Fibroblast of skin of left biceps (primary cell): ENCODE data around the gene IGSF21.

Experiments
- DNase-seq, 2 experiments: peaks; one replicate each; pipeline ENCODE4 v3.0.0-alpha.2; 2013; ENCODE audit warnings: low read depth in 2 of 2

IGSF21 gene

DNA sequence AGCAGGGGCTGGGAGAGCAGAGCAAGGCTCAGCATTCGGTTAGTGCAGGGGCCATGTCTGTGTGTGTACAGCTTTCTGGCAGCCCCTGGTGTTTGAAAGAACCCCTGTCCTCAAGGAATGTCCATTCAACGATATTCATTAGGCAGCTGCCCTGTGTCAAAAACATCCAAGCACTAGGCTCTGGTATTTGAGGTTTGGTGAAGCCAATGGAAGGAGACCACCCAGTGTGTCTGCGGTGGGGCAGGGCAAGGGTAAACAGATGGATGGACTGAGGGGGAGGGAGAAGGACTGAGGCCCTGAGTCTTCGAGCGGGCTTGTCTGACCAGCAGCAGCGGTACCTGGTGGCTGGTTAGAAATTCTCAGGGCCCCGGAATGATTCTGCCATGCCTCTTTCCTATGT lies 217.5 kb downstream of the IGSF21 start:
- DNase-seq, result no peak

DNA sequence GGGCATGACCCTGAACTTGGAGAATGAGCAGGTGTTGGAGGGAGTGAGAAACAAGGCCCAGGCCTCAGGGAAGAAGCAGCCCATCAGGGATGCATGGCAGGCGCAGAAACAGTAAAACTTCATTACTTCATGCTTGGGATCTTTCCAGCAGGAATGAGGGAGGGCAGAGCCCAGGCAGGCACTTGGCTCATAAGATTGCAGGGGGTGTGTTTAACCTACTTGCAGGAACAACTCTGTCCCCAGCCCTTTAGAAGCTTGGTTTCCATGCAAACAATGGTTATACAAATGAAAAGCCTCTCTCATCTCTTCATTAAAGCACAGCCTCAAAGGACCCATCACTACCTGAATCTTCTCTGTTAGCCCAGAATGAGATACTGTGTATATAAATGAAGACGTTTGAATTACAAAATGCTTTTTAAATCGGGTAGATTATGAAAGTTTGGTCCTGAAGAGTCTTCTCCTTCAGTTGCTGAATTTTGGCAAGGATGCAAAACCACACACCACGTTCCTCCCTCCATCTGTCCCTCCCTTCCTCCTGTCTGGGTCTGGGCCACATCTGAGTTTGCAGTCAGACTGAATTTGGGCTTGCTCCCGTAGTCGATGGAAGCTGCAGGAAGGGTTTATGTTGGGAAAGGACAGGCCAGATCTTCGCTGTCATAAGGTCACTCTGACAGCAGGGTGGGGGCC lies 218.8 kb downstream of the IGSF21 start:
- no peak for DNase-seq

DNA sequence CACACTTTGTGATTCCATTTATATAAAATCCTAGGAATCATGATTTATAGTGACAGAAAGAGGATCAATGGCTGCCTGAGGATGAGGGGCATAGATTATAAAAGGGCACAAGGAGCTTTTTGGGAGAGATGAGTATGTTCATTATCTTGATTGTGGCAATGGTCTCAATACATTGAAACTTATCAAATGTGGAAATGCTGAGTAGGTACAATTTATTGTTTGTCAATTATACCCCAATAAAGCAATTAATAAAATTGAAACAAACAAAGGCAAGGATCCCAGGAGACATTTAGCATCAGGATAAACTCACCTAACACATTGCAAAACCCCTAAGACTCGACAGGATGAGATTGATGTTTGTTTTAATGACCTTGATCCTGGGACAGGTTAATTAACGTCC lies 220.1 kb downstream of the IGSF21 start:
- DNase-seq, result no peak

DNA sequence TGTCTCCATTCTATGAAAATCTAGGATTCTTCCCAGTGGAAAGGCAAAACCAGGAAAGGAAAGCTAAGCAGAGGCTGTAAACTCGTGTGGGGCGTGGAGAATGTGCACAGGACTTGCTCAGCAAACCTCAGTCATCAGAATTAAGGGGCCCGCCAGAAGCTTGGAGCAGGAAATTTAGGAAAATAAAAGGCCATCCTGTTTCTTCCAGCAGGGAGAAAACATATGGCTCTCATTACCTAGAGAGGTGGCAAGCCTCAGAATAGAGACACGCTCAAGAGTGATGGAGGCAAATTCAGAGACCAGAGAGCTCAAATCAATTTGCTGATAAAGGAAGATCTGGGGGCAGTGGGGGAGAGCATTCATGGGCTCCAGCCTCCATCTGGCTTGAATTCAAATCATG lies 221.2 kb downstream of the IGSF21 start:
- no peak for DNase-seq

DNA sequence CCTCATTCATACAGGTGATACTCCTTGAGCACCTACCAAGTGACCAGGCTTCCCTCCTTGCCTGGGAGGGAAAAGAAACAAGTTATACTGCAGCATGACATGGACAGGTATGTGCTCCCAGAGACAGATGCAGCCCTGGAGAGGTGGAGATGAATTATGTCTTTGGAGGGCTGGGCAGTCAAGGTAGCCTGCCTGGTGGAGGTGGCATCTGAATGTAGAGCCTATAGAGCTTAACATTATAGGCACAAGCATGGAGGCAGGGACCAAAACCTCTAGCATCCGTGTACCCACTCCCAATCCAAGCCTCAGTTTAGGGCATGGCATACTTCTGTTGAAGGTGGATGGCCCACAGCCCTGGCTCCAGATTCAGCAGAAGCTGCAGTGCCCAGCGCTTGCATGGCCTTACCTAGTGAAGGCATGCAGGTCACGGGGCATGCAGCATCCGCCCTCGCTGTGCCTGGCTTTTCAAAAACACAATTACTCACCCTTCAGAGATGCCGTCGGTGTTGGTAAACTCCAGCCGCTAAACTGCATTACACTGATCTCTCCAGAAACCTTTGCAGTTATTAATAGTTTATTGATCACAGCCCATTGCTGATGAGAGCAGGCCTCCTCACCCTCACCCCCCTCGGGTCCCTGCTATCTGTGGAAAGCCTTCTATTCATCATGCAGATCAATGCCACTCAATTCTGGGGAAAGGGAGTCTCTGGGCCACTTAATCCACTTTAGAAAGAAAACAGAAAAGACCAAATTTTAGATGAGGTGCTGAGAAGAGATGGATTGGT lies 222.1 kb downstream of the IGSF21 start:
- DNase-seq, result no peak

DNA sequence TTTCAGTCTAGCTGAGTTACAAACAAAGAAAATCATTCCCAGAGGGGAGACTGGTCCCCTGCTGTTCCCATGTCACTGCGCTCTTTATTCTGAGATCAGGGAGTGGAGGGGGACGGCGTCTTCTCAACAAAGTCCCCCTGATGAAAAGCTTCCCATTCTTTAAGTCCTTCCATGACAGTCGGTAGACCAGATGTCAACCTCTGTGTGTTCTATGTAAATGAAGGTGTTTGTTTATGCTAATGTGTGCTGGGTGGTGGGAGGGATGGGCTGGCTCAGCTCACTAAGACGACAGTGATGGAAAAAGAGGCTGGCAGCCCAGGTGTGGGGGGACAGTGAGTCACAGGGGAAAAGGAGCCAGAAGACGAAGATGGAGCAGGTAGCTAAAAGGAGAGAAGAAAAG lies 225.0 kb downstream of the IGSF21 start:
- DNase-seq, result no peak

DNA sequence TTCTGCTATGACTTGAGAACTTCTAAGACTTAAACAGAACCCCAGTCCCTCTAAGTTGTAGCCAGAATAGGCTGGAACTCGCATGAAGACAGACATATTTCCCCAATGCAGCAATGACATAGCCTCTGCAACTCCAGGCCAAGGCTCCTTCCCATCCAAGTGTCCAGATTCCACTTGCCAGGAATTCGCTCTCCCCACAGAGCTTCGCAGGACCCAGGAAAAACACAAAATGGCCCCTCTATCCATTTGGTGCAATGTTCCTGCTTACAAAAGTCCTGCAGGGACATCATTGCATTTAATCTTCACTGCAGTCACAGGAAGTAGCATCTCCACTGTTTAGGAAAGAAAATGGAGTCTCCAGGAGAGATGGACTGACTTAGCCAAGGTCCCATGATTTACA lies 225.6 kb downstream of the IGSF21 start:
- no peak for DNase-seq

DNA sequence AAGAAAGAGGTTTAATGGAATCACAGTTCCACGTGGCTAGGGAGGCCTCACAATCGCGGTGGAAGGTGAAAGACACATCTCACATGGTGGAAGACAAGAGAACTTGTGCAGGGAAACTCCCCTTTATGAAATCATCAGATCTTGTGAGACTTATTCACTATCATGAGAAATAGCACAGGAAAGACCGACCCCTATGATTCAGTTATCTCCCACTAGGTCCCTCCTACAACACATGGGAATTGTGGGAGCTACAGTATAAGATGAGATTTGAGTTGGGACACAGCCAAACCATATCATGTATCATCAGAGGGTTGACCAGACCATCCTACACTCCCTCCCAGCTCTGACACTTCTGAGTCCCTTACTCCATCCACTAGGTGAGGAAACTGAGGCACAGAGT lies 229.2 kb downstream of the IGSF21 start:
- no peak for DNase-seq

DNA sequence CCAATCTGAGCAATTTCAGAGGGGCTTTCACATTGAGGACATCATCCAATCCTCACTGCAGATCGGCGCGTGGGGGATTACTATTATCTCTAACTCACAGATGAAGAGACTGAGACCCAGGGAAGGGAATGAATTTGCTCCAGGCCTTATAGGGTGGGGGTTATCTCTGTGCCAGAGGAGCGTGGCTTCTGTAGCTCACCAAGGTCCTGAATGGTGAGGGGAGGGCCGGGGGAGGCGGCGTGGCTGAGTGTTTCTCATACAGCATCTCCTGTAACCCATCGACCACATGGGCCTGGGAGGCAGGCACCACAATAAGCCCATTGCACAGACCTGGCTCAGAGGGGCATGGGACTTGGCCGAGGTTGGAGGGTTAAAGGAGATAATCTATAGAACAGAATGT lies 230.2 kb downstream of the IGSF21 start:
- DNase-seq, result no peak

DNA sequence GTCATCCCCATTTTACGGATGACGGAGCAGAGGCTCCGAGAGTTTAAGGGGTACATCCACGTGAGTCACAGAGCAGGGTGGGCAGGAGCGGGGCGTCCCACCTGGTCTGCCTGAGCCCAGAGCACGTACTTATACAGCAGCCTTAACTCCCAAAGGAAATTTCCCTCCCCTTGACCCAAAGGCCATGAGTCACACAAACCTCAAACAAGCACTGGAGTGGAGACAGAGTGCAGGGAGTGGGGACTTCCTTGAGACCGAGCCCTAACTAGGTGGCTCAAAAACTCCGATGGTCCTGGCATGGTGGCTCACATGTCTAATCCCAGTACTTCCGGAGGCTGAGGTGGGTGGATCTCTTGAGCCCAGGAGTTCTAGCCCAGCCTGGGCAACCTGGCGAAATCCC lies 231.6 kb downstream of the IGSF21 start:
- no peak for DNase-seq

DNA sequence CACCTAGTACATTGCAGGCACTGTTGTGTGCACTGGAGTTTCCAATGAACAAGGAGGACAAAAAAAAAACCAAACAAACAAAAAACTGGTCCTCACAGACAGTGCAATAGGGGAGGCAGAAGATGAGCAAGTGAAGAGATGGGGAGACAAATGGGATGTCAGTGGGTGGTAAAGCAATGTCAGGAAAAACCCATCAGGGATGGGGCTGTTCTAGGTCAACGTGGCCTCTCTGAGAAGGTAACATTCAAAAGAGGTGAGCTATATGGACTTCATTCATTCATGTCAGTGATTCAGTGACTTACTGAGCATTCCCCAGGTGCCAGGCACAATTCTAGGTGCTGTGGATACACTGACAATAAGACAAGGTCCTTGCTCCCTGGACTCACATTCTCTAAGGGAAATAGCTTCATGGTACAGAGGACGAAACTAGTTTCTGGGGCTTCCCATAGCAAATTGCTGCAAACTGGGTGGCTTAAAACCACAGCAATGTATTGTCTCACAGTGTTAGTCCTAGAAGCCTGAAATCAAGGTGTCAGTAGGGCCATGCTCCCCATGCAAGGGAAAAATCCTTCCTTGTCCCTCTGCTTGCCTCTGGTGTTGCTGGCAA lies 232.7 kb downstream of the IGSF21 start:
- DNase-seq, result no peak

DNA sequence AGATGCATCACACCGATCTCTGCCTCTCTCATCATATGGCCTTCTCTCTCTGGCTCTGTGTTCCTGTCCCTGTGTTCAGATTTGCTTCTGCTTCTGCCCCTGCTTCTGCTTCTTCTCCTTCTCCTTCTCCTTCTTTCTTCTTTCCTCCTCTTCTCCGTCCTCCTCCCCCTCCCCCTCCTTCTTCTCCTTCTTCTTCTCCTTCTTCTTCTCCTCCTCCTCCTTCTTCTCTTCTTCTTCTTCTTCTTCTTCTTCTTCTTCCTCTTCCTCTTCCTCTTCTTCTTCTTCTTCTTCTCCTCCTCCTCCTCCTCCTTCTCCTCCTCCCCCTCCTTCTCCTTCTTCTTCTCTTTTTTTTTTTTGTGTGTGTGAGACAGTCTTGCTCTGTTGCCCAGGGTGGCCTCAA lies 233.2 kb downstream of the IGSF21 start:
- no peak for DNase-seq

DNA sequence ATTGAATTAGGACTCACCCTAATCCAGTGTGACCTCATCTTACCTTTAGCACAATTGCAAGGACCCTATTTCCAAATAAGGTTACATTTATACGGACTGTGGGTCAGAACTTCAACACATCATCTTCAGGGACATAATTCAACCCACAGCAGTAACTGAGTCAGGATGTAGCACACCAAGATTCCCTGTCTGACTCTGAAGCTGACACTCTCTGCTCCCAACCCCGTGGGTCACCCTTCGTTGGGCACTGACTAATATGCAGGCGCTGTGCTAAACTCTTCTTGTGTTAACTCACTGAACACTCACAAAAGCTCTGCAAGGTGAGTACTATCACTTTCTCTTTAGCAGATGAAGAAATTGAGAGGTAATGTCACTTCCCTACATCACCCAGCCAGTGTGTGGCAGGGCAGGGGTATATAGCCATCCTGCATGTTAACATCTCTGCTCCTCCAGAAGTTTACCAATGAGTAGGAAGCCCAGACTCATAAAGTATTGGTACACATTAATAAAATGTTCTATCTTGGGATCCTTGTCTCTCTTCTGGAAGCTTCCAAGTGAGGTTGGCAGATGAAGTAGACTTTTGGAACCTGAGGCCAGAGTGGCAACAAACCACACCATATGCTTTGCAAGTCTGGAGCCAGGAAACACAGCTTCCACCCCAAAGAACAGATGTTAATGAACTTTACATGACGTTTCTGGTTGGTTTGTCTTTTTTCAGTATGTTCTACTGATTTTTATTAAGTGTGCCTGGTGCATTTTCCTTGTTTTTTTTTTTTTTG lies 233.9 kb downstream of the IGSF21 start:
- no peak for DNase-seq

DNA sequence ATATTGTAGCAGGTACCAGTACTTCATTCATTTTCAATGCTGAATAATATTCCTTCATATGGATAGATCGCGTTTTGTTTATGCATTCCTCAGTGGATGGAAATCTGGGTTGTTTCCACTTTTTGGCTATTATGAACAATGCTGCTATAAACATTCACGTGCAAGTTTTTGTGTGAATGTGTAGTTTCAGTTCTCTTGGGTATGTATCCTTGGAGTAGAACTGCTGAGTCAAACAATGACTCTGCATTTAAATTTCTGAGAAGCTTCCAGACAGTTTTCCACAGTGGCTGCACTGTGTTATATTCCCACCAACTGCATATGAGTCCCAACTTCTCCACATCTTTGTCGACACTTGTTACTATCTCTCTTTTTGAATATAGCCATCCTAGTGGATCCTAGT lies 235.1 kb downstream of the IGSF21 start:
- no peak for DNase-seq

DNA sequence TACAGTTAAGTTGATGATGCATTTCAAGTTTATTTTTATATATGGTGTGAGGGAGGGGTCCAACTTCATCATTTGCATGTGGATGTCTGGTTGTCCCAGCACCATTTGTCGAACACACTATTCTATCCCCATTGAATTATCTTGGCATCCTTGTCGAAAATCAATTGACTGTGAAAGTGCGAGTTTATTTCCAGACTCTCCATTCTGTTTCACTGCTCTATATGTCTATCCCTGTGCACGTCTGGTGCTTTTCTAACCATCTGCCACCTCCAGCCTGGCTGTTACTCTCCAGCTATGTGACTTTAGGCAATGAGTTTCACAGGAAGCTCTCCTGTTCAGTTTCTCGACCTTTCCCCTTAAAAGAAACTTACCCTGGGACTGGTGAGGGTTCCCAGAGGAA lies 236.0 kb downstream of the IGSF21 start:
- no peak for DNase-seq

DNA sequence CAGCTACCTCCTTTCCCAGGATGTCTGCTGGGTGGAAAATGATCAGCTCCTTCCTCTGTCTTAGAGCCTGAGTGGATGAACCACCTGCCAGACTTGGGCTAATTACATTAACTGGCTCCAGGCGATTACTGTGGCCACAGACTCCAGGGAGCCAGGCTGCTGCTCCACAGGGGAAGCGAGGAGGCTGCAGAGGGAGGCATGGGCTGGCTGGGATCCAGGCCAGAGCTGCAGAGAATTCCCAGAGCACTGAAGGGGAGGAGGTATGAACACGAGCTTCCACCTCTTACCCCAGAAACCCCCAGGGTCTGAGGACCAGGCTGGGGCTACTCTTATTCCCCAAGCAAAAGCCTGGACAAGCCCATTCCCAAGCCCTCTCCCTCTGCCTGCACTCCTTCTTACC lies 237.2 kb downstream of the IGSF21 start:
- no peak for DNase-seq

DNA sequence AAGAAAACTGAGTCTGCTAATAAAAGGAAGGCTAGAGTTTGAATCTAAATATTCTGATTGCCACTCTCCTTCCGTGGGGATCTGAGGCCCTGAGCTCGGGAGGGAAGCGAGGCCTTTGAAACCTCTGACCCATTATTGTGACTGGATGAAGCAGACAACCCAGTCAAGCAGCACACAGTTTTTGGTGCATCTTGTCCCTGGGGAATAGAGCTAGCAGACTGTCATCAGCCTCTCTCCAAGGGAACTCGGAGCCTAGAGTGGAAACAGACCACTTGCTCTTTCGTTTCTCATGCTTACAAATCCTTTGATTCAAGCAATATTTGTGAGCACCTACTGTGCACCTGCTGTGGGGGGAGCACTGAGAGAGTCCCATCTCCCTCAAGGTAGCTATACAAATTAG lies 240.0 kb downstream of the IGSF21 start:
- no peak for DNase-seq

DNA sequence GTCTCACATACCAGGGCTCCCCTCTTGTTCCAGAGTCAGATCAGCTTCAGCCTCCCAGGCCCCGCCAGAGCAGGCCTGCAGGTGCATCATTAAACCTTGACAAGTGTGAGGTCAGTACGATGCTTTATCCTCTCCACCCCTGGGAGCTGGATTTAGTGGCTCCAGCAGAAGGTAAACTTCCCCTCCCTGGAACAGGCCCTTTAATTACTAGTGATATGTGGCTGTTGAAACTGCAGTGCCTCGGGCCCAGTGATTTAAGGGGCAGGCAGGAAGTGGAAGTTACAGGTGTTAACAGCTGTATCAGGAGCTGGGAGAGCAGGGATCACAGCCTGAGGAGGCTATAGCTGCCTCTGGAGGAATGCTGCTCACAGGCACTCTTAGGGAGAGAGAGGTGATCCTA lies 240.8 kb downstream of the IGSF21 start:
- no peak for DNase-seq

DNA sequence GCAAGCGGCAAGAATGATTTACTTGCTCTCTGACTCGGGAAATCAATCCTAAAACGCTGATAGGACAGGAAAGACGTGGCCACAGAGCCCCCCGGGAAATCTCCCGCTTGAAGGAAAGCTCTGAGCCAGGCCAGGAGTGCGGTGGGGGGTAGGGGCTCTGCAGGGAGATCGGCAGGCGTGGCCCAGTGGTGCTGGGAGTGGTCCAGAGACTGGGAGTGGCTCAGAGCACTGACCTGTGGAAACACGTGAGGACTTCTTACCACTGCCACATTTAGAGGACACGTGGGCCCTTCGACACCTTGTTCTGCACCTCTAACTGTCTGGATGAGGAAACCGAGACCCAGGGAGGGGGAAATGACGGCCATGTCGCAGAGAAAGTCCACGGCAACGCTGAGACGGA lies 243.1 kb downstream of the IGSF21 start:
- no peak for DNase-seq

DNA sequence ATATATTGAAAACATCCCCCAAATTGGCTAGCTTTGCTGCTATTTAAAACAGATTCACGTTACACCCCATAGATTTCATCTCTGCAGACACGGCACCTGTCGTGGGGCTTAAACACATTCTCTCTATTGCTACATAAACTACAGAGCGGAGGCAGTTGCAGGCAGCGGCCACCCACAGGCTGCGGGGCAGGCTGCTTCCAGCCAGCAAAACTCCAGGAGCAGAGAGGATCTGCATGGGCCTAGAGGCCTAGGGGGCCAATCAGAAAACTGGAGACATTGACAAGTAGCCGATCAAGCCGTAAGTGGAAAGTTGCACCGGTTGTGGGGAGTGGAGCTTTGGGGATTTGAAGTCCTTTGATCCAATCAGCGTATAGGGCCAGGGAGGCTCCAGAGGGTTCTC lies 244.1 kb downstream of the IGSF21 start:
- no peak for DNase-seq

DNA sequence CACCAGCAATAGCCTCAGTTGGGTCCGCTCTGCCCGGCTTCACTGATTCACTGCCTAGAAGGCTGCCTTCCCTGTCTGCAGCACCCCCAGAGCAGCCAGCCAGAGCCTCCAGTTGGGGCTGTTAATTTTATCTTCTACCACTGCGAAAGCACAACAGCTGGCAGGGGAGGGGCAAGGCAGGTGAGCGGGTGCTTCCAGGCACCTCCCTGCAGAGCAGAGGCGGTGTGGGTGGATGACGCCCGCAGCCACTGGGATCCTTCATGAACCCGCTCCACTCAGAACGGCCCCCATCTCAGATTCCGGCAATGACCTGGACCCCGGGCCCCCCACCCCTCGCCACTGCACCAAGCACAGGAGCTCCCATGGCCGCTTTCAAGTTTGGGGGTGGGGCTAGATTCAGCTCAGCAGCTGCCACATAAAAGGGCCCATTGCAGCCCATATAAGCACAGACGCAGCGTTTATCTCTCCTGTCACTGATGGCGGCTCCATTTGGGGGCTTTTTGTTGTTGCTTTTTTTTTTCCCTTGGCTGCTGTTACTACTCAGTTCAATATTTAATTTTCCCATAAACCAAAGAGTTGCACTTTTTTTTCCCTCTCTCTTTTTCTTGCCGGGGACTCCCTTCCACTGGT lies 245.2 kb downstream of the IGSF21 start:
- DNase-seq, result no peak

DNA sequence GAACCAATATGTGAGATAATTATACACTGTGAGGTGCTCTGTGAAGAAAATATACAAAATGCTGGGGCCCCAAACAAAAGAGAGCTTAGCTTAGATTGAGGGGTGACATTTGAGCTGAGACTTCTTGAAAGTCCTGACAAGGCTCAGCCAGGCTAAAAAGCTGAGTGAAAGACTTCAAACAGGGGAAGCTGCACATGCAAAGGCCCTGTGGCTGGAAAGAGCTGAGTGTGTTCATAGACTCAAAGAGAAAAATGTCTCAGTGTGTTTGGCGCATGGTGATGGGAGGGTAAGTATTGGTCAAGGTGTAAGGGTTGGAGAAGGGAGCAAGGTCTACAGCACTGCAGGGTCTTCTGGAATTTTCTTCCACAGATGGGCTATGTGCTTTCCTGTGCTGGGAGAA lies 245.9 kb downstream of the IGSF21 start:
- no peak for DNase-seq
